ENCODE measurements around the gene RABGAP1L. TPM values are rescaled to one million over a fixed set of nuclear protein-coding genes. Genes with fewer than 3 reads are reported as not detected.

RABGAP1L gene
- total and polyA plus RNA-seq, 2 of the 4 experiments (the other 2 are of a cell fraction), result 7.9 to 26.7 TPM

GRCh38 chr1:174289644-174290310 lies 130.5 kb downstream of the RABGAP1L start:
- Histone ChIP-seq H4K5ac (ENCODE audit: low read depth, low read length) (no peak overlapping the region), H3K27ac (ENCODE audit: insufficient read depth, low read length) (no peak overlapping the region), H3K36me3 (ENCODE audit: control insufficient read depth, insufficient read depth, low read length) (no peaks in the 10 kb centered on the region), H2AK9ac (replicated peaks; ENCODE audit: low read depth, low read length, poor library complexity) (peak overlapping the region; percentile 65), H3K9me1 (ENCODE audit: insufficient read depth, low read length) (no peaks in the 10 kb centered on the region), H4K8ac (ENCODE audit: low read depth in 2 of 2, low read length in 2 of 2) (no peak overlapping the region), H3K18ac (ENCODE audit: low read depth, low read length) (no peak overlapping the region), H3K23ac (ENCODE audit: low read depth, low read length) (no peak overlapping the region), H2BK5ac (ENCODE audit: low read depth, low read length, poor library complexity, severe bottlenecking) (no peak overlapping the region), H3K4me3 (ENCODE audit: insufficient read depth, low read depth, low read length) (no peak overlapping the region), H3K4me1 (ENCODE audit: control insufficient read depth, insufficient read depth, low read length) (no peaks in the 10 kb centered on the region), H2BK20ac (ENCODE audit: low read depth, low read length) (no peak overlapping the region), H3K27me3 (ENCODE audit: control insufficient read depth, insufficient read depth, low read length) (no peaks in the 10 kb centered on the region), H3K4me2 (ENCODE audit: low read depth, low read length) (no peak overlapping the region), H3K79me1 (ENCODE audit: low read depth in 1 of 2, low read length in 2 of 2) (no peaks in the 10 kb centered on the region), H3K9ac (ENCODE audit: low read depth, low read length) (no peak overlapping the region), H2AFZ (replicated peaks; ENCODE audit: low read length, poor library complexity) (no peak overlapping the region), H3K4ac (ENCODE audit: low read depth, low read length) (no peak overlapping the region), H3K56ac (ENCODE audit: extremely low read depth, insufficient read depth, low read length) (no peak overlapping the region), H4K91ac (ENCODE audit: insufficient read depth, low read depth, low read length) (no peak overlapping the region), H3K9me3 (ENCODE audit: control insufficient read depth, insufficient read depth, low read length) (peaks cover 4% of the 10 kb centered on the region; the same call in 1 of the 2 replicates), H2AK5ac (ENCODE audit: low read depth, low read length) (no peak overlapping the region), H2BK120ac (ENCODE audit: low read depth, low read length) (no peak overlapping the region), H4K20me1 (ENCODE audit: insufficient read depth, low read length) (no peaks in the 10 kb centered on the region), H2BK15ac (ENCODE audit: low read depth, low read length) (no peak overlapping the region), H3K14ac (replicated peaks; ENCODE audit: low read depth, low read length) (no peak overlapping the region)
- dilution Hi-C loops (cut with HindIII; ENCODE audit: low sequenced_read_pairs, unreplicated experiment), result no loop called here
- ATAC-seq (ENCODE audit: low read depth), result no peak
- POLR2A ChIA-PET (ENCODE audit: unreplicated experiment), result no interaction called here
- in situ Hi-C loops (cut with MboI; ENCODE audit: low sequenced_read_pairs), result no loop called here
- no peak for TF ChIP-seq NFE2L2 (IDR thresholded peaks at IDR 0.05; ENCODE audit: low read depth, low read length)
- TF ChIP-seq RCOR1 (IDR thresholded peaks at IDR 0.05; ENCODE audit: insufficient replicate concordance, low read length), result no peak
- TF ChIP-seq RAD21 (IDR thresholded peaks at IDR 0.05; ENCODE audit: low read length), result no peak
- TF ChIP-seq BHLHE40 (IDR thresholded peaks at IDR 0.05; ENCODE audit: low read depth, low read length), result no peak
- DNase-seq, result no peak
- WGBS, 2 experiments (ENCODE audit: extremely low coverage in 2 of 2, insufficient read length in 1 of 2), result 100% methylated on average over 2 of the region's 2 CpGs; no CpG with 5 or more reads in 1 of the 2 experiments
- intact Hi-C loops (cut with micrococcal nuclease), result no loop called here
- no TSS peak for BruUV-seq (replicated peaks)
- CTCF ChIA-PET, result no interaction called here
